ENCODE measurements around the gene GREB1. TPM values are rescaled to one million over a fixed set of nuclear protein-coding genes. Genes with fewer than 3 reads are reported as not detected.

Gene GREB1
- total RNA-seq, 1 experiment from 2014 or later = 0.62 TPM

- intact Hi-C loops (cut with micrococcal nuclease) = no loop called here
- Histone ChIP-seq H3F3A (ENCODE audit: low read length, unreplicated experiment) (no peaks in the 10 kb centered on the region), H4K20me1 (ENCODE audit: low read length) (no peaks in the 10 kb centered on the region), H3K4me3 (ENCODE audit: low read length) (no peak overlapping the region), H3K9me2 (replicated peaks; ENCODE audit: low read length) (no peaks in the 10 kb centered on the region), H3K9me3 (ENCODE audit: low read length) (no peaks in the 10 kb centered on the region), H3K79me2 (ENCODE audit: low read length) (no peaks in the 10 kb centered on the region), H3K36me3 (ENCODE audit: low read depth, low read length) (no peaks in the 10 kb centered on the region), H3K27me3 (ENCODE audit: low read length) (no peaks in the 10 kb centered on the region), H3K27ac (ENCODE audit: low read length) (no peak overlapping the region), H2AFZ (ENCODE audit: low read length) (no peak overlapping the region), H3K4me1 (ENCODE audit: insufficient read depth, low read length) (no peaks in the 10 kb centered on the region), H3K9ac (ENCODE audit: low read length) (no peak overlapping the region), H3K4me2 (ENCODE audit: low read length) (no peak overlapping the region)
- ATAC-seq (no peak), DNase-seq (no peak)
- ChIA-PET POLR2A (ENCODE audit: unreplicated experiment) (no interaction called here), CTCF (no interaction called here)
- no peak for TF ChIP-seq EZH2 (IDR thresholded peaks at IDR 0.05; ENCODE audit: low read length, unreplicated experiment)
- TF ChIP-seq CTCF (conservative IDR thresholded peaks at IDR 0.05; ENCODE audit: low read depth, low read length) = no peak
- no TSS peak for BruUV-seq (replicated peaks)
These were observed 76.9 kb downstream of the GREB1 start for GRCh38 chr2:11610624-11611242.

DNA sequence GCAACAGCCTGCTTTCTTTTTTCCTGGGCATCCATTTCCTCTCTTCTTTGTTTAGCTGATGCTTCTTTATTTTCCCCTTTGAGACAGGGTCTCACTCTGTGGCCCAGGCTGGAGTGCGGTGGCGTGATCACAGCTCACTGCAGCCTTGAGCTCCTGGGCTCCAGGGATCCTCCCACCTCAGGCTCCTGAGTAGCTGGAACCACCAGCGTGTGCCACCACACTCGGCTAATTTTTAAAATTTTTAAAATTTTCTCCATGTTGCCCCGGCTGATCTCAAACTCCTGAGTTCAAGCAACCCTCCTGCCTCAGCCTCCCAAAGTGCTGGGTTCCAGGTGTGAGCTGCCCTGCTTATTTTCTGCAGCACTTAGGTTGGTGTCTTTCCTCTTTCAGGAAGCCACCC lies 77.4 kb downstream of the GREB1 start:
- H3K27me3 ChIP-seq (ENCODE audit: low read length) = no peaks in the 10 kb centered on the region
- no peak for DNase-seq
- no peak overlapping the region for H2AFZ ChIP-seq (ENCODE audit: low read length)
- no peak overlapping the region for H3K27ac ChIP-seq (ENCODE audit: low read length)
- no peak overlapping the region for H3K4me2 ChIP-seq (ENCODE audit: low read length)
- no peaks in the 10 kb centered on the region for H3F3A ChIP-seq (ENCODE audit: low read length, unreplicated experiment)
- no peaks in the 10 kb centered on the region for H3K9me3 ChIP-seq (ENCODE audit: low read length)
- H3K4me1 ChIP-seq (ENCODE audit: insufficient read depth, low read length) = no peaks in the 10 kb centered on the region
- no peak for ATAC-seq
- TF ChIP-seq EZH2 (IDR thresholded peaks at IDR 0.05; ENCODE audit: low read length, unreplicated experiment) = no peak
- no peak for TF ChIP-seq EZH2phosphoT487 (IDR thresholded peaks at IDR 0.05; ENCODE audit: borderline replicate concordance, low read length)
- no peak for TF ChIP-seq CTCF (conservative IDR thresholded peaks at IDR 0.05; ENCODE audit: low read depth, low read length)
- H3K36me3 ChIP-seq (ENCODE audit: low read depth, low read length) = no peaks in the 10 kb centered on the region
- H3K9ac ChIP-seq (ENCODE audit: low read length) = no peak overlapping the region
- ChIA-PET POLR2A (ENCODE audit: unreplicated experiment) (no interaction called here), CTCF (no interaction called here)
- no peak overlapping the region for H3K4me3 ChIP-seq (ENCODE audit: low read length)
- no peaks in the 10 kb centered on the region for H3K79me2 ChIP-seq (ENCODE audit: low read length)
- intact Hi-C loops (cut with micrococcal nuclease) = no loop called here
- no TSS peak for BruUV-seq (replicated peaks)
- H3K9me2 ChIP-seq (replicated peaks; ENCODE audit: low read length) = no peaks in the 10 kb centered on the region
- H4K20me1 ChIP-seq (ENCODE audit: low read length) = no peaks in the 10 kb centered on the region

DNA sequence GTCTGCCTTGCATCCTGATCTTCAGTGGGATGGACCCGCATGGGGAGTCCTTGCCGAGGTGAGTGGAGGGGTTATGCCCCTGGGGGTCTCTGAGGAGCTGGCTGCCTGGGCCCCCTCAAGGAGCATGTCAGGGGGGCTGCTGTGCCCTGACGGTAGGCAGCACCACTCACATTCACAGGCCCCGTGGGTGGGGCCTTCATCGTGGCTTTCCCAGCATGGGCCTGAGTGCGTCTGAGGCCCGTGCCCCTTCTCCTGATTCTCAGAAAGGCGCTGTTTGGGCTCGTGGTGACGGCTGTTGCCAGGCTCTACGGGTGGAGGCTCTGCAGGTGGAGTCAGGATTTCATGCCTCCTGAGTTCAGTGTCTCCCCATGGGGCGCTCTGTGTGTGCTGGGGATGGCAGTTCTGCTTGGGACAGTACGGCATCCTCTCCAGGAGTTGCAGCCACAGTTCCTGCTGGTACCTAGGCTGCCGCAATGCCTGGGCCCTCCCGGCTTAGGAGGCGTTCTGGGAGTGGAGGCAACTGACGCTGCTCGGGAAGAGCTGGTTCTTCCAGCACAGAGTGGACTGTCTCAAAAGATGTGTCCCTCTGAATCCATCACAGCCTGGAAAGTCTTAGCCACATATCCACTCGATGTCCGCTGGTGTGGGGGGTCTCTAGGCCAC lies 78.8 kb downstream of the GREB1 start:
- TF ChIP-seq EZH2 (IDR thresholded peaks at IDR 0.05; ENCODE audit: low read length, unreplicated experiment) (no peak), CTCF (conservative IDR thresholded peaks at IDR 0.05; ENCODE audit: low read depth, low read length) (no peak), EZH2phosphoT487 (IDR thresholded peaks at IDR 0.05; ENCODE audit: borderline replicate concordance, low read length) (no peak)
- no peak overlapping the region for H3K4me3 ChIP-seq (ENCODE audit: low read length)
- DNase-seq = no peak
- ChIA-PET POLR2A (ENCODE audit: unreplicated experiment) (no interaction called here), CTCF (no interaction called here)
- no peak overlapping the region for H3K4me2 ChIP-seq (ENCODE audit: low read length)
- H3K4me1 ChIP-seq (ENCODE audit: insufficient read depth, low read length) = no peaks in the 10 kb centered on the region
- no peaks in the 10 kb centered on the region for H4K20me1 ChIP-seq (ENCODE audit: low read length)
- no TSS peak for BruUV-seq (replicated peaks)
- no peaks in the 10 kb centered on the region for H3K79me2 ChIP-seq (ENCODE audit: low read length)
- no peak overlapping the region for H2AFZ ChIP-seq (ENCODE audit: low read length)
- ATAC-seq = no peak
- H3K36me3 ChIP-seq (ENCODE audit: low read depth, low read length) = no peaks in the 10 kb centered on the region
- no peaks in the 10 kb centered on the region for H3K9me3 ChIP-seq (ENCODE audit: low read length)
- H3K9me2 ChIP-seq (replicated peaks; ENCODE audit: low read length) = no peaks in the 10 kb centered on the region
- no peak overlapping the region for H3K9ac ChIP-seq (ENCODE audit: low read length)
- intact Hi-C loops (cut with micrococcal nuclease) = no loop called here
- H3K27ac ChIP-seq (ENCODE audit: low read length) = no peak overlapping the region
- H3K27me3 ChIP-seq (ENCODE audit: low read length) = no peaks in the 10 kb centered on the region
- H3F3A ChIP-seq (ENCODE audit: low read length, unreplicated experiment) = no peaks in the 10 kb centered on the region
